HG03520 (cell line): ENCODE measurements around the gene SH3D19.
A peak's percentile ranks its signal among the peaks of the same experiment; 100 is the strongest.

Experiments used
- ATAC-seq: cut with Tn5 transposase; IDR thresholded peaks from one replicate; pipeline ENCODE4 v1.9.1; 2021; ENCODE audit warnings: mild to moderate bottlenecking, moderate library complexity; ENCODE audit not compliant: unreplicated experiment

The SH3D19 gene, protein sequence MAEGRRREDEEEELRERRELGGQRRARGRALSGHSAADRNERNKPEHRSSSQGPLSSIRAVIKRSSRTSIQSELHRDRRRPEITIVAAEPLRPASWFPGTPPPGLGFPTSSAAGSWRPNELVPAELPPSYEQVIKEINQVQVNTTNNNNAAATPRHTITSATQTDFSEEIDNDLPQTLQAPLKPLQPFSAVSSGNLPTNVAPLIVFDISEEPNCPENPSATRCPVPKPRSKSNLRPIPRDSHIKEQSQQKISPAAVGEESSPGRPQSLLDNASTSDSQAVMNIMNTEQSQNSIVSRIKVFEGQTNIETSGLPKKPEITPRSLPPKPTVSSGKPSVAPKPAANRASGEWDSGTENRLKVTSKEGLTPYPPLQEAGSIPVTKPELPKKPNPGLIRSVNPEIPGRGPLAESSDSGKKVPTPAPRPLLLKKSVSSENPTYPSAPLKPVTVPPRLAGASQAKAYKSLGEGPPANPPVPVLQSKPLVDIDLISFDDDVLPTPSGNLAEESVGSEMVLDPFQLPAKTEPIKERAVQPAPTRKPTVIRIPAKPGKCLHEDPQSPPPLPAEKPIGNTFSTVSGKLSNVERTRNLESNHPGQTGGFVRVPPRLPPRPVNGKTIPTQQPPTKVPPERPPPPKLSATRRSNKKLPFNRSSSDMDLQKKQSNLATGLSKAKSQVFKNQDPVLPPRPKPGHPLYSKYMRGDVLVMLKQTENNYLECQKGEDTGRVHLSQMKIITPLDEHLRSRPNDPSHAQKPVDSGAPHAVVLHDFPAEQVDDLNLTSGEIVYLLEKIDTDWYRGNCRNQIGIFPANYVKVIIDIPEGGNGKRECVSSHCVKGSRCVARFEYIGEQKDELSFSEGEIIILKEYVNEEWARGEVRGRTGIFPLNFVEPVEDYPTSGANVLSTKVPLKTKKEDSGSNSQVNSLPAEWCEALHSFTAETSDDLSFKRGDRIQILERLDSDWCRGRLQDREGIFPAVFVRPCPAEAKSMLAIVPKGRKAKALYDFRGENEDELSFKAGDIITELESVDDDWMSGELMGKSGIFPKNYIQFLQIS

DNA sequence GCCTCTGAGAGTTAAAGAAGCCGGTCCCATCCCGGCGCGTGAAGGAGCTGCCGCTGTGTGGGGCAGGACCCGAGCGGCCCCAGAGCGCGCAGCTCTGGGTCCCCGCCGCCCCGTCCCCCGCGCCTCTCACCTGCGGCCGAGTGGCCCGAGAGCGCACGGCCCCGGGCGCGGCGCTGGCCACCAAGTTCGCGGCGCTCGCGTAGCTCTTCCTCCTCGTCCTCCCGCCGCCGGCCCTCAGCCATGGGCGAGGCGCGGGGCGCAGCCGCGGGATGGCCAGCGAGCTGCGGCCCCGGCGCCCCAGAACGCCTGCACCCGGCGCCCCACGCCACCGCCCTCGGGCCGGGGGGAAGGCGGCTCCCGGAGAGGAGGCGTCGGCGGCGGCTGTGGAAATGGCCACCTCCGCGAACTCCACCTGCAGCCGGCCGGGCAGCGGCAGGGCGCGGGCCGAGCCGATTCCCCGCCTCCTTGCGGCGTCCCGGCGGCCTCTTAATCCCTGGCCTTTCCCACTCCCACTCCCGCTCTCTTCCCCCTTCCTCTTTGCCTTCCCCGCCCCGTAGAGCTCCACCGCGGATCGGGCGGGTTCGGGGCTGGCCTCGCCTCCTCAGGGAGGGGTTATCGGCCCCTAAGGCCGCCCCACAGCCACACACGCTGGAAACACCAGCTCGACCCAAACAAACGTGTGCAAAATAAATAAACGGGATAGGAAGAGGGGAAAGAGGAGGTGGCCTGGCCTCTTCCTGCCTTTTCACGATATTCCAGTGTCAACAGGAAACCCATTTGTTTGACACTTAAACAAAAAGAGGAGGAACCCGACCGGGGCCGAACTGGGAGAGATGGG, at the start of gene SH3D19:
Gene SH3D19, minus strand, starts transcription at position 495 of the 838 bp plus-strand sequence. Its CDS starts 253 bp downstream, at position 242.
- ATAC-seq = no peak

DNA sequence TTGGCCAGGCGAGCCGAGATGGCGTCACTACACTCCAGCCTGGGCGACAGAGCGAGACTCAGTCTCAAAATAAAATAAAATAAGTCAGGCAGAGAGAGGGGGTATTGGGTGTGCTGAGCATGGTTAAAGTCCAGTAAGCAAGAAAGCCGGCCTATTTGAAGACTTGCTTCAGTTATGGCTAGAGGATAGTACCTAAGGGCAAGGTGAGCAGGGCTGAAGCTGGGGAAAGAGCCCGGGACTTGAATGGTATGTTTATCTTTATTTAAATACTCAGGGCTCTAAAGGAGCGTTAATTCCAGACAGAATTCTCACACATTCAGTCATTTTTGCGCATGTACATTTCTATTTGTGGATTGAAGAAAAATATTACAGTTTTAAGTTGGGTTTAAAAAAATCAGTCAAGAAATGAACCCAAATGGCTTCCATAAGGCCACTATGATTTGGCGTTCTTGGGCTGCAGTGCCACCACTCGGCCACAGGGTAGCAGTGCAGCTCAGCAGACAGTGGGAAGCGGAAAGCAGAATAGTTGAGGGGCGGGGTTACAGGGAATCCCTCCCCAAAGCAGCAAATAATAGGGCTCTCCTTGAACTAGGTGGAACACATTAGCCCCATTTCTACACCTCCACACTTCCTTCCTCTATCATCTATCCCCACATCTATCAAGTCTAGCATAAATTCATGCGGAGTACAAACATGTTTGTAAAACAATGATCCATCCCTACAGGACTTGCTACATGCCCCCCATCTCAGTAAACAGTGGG, 37.2 kb upstream of the SH3D19 start:
- peak; percentile 99 for ATAC-seq

DNA sequence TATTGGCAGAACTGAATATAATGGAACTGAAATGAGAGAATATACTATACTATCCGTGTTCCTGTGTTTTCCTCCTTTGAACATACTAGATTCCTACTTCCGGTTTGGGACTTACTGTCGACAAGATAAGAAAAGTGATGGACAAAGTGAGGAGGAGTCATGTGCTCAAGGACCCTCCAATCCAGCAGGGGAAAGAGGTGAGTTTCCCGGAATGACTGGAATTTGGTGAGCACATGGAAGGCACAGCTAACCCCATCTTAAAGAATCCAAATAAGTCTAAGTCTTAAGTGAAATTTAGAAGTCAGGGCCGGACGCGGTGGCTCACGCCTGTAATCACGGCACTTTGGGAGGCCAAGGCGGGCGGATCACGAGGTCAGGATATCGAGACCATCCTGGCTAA, 36.6 kb upstream of the SH3D19 start:
- no peak for ATAC-seq

- ATAC-seq = no peak
Measured at GRCh38 chr4:151361126-151361525, 35.7 kb upstream of the SH3D19 start.

DNA sequence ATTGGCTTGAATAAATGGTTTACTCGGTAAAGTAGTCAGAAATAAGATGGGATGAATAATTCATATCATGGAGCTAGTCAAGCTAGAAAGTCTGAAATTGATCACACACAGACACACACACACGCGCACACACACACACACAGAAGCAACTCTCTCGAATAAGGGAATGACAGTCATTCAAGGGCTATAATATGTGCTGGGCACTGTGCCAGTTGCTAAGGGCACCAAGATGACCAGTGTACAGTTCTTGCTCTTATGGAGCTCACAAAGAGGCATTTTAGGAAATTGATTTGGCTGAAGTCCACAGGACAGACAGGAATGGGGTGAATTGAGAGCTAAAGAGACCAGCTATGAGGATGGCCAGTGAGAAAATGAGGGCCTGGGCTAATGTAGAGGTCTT, 34.2 kb upstream of the SH3D19 start:
- ATAC-seq = no peak

- no peak for ATAC-seq
Measured at GRCh38 chr4:151358266-151358665, 32.9 kb upstream of the SH3D19 start.

- no peak for ATAC-seq
Measured at GRCh38 chr4:151356510-151356909, 31.1 kb upstream of the SH3D19 start.

DNA sequence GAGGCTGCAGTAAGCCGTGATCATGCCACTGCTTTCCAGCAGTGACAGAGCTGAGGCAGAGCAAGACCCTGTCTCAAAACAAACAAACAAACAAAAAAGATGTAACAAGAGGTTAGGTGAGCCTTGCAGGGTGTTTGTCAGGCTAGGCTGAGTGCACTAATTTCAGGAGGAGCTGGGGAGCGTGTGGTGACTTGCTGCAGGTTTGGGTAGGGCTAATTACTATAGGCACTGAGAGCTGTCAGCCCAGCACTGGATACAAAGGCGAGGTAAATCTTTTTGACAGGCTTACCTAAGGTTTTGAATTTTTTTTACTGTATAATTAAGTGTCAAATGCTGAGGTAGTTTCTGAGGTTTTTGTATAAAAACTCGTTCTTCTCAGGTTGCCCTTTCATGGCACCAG, 29.8 kb upstream of the SH3D19 start:
- no peak for ATAC-seq

- no peak for ATAC-seq
Measured at GRCh38 chr4:151347490-151348235, 22.3 kb upstream of the SH3D19 start.

DNA sequence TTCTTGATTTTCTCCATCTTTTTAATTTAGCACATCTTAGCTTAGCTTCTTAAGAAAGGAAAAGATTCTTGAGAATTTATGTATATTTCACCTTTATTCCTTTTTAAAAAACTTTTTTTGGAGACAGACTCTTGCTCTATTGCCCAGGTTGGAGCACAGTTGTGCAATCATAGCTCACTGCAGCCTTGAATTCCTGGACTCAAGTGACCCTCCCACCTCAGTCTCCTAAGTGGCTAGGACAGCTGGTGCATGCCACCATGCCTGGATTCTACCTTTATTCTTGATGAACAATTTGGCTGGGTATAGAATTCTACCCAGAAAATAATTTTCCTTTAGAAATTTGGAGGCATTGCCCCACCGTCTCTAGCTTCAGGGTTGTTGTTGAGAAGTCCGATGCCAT, 19.5 kb upstream of the SH3D19 start:
- no peak for ATAC-seq

DNA sequence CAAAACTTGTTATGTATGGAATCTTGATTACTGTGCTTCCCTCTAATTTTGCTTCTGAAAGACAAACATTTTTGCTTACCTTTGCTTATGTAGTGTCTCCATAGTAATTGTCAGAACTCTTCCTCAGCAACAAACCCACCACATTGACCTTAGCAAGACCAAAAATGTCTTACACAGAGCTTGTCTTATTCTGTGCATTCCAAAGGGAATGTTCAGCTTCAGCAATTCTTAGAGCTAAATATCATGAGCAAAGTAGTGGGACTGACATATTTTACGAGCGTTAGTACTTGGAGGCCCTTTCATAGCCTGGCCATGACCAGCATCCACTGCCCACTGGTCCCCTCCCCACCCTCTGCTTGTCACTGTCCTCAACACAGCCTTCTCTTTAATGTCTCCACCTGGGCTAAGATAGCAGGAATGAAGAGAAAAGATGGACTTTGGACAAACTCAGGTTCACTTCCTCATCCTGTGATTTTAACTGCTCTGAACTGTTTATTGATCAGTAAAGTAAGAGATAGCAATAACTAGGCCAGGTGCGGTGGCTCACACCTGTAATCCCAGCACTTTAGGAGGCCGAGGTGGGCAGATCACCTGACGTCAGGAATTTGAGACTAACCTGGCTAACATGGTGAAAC, 15.5 kb upstream of the SH3D19 start:
- ATAC-seq = no peak

DNA sequence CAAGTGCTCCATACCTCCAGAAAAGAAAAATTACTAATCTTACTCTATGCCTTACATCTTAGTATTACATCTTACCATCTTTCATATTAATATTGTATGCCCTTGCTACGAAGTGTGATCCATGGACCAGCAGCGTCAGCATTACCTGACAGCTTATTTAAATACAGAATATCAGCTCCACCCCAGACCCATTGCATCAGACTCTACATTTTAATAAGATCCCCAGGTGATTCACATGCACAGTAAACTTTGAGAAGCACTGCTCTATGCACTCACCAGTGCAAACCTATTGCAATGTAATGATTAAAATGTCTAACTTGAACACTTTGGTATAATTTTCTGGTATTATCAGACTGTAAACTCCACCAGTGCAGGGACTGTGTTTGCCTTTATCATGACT, 14.1 kb upstream of the SH3D19 start:
- no peak for ATAC-seq

GRCh38 chr4:151331276-151332042, 6.1 kb upstream of the SH3D19 start:
- no peak for ATAC-seq

DNA sequence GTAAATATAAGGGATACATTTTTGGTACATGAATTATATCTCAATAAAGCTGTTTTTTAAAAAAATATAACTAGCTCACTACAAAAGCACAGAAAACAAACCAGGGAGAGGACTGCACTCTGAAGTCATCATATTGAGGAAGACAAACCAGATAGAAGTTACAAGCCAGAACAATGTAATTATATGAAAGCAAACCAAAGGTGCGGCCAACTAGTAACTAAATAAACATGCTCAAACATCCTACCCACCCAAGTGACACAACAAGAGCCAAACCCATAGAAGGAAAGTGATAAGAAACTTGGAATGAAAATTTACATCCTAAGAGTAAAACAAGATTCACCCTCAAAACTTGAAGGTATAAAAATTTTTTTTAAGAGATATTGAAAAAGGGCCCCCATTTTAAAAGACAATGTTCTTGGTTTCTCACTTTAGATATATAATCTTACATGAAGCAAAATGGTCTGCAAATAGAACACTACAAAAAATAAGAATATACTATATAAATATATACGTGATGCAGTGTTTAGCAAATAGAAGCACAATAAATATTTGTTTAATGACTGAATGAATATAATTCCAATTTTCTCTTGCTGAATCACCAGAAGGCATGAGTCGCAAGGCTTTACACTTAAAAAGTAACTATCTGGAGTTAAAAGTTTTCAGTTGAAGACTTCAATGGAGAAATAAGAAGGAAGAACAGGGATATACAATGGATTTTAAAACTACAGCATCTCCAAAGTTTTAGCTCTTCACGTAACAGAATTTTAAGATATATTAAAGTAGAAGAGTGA, 4.0 kb upstream of the SH3D19 start:
- no peak for ATAC-seq

DNA sequence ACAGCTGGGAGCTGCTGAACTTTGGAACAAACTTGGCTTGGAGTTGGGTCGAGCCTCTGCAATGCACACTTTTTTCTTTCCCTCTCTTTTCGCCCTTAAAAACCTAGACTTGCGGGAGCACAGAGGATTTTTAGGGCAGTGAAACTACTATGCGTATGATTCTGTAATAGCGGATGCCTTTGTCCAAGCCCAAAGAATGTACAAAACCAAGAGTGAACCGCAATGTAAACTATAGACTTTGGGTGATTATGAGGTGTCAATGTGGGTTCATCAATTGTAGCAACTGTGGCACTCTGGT, 493 bp upstream of the SH3D19 start:
- ATAC-seq = no peak

GRCh38 chr4:151324752-151325110, 674 bp downstream of the SH3D19 start:
- no peak for ATAC-seq

GRCh38 chr4:151324124-151324751, 1.2 kb downstream of the SH3D19 start:
- no peak for ATAC-seq
